PC-3 (cell line): ENCODE measurements around the gene IL10. TPM values are rescaled to one million over a fixed set of nuclear protein-coding genes. Genes with fewer than 3 reads are reported as not detected.

Experiments used
- ATAC-seq: fragments of 200-7000 bp; cut with Tn5 transposase; 2 replicates; pipeline ENCODE4 v1.9.1; 2020; ENCODE audit warnings: mild to moderate bottlenecking, moderate library complexity
- BruUV-seq: library from RNA; stranded (reverse); fragments of 400-500 nt; replicated peaks from 2 replicates; lab custom pipeline; 2021; lab: Mats Ljungman, UMichigan
- CTCF ChIA-PET: fragments of 300-600 bp; sonication (Branson Sonifier 250); formaldehyde crosslinking; loops from one replicate; lab custom pipeline; 2022; ENCODE audit warnings: antibody characterized with exemption; lab: Charles Lee
- POLR2A ChIA-PET: fragments of 300-600 bp; sonication (Branson Sonifier 250); formaldehyde crosslinking; loops from one replicate; lab custom pipeline; 2022; ENCODE audit warnings: antibody characterized with exemption; ENCODE audit not compliant: unreplicated experiment; lab: Charles Lee
- DNase-seq: peaks from one replicate; pipeline ENCODE4 v3.0.0-alpha.2; 2015
- H2AFZ ChIP-seq: fragments of 300-600 bp; sonication (generic); 2 replicates; pipeline ENCODE4 v1.6.0; 2016; ENCODE audit warnings: antibody characterized with exemption, low read length
- H3F3A ChIP-seq: fragments of 300-600 bp; sonication (generic); one replicate; pipeline ENCODE4 v1.6.0; 2017; ENCODE audit warnings: antibody characterized with exemption, low read length, control low read depth, mild to moderate bottlenecking; ENCODE audit not compliant: unreplicated experiment
- H3K27ac ChIP-seq: fragments of 300-600 bp; sonication (generic); 2 replicates; pipeline ENCODE4 v1.5.1; 2016; ENCODE audit warnings: mild to moderate bottlenecking, low read length
- H3K27me3 ChIP-seq: fragments of 300-600 bp; sonication (generic); 2 replicates; pipeline ENCODE4 v1.6.1; 2016; ENCODE audit warnings: low read length, mixed read lengths
- H3K36me3 ChIP-seq: fragments of 300-600 bp; sonication (generic); 2 replicates; pipeline ENCODE4 v1.6.1; 2016; ENCODE audit warnings: low read depth, mixed run types, low read length, mixed read lengths
- H3K4me1 ChIP-seq: fragments of 300-600 bp; sonication (generic); 2 replicates; pipeline ENCODE4 v1.5.1; 2016; ENCODE audit warnings: low read length; ENCODE audit not compliant: insufficient read depth
- H3K4me2 ChIP-seq: fragments of 300-600 bp; sonication (generic); 2 replicates; pipeline ENCODE4 v1.6.0; 2016; ENCODE audit warnings: low read length
- H3K4me3 ChIP-seq: fragments of 300-600 bp; sonication (generic); 2 replicates; pipeline ENCODE4 v1.5.1; 2016; ENCODE audit warnings: mild to moderate bottlenecking, low read length, mixed read lengths
- H3K79me2 ChIP-seq: fragments of 300-600 bp; sonication (generic); 2 replicates; pipeline ENCODE4 v1.6.1; 2017; ENCODE audit warnings: low read length, mixed read lengths
- H3K9ac ChIP-seq: fragments of 300-600 bp; sonication (generic); 2 replicates; pipeline ENCODE4 v1.6.0; 2016; ENCODE audit warnings: mild to moderate bottlenecking, low read length
- H3K9me2 ChIP-seq: fragments of 300-600 bp; sonication (generic); replicated peaks from 2 replicates; pipeline ENCODE4 v1.6.1; 2016; ENCODE audit warnings: mixed run types, low read length, mixed read lengths
- H3K9me3 ChIP-seq: fragments of 300-600 bp; sonication (generic); 2 replicates; pipeline ENCODE4 v1.6.1; 2016; ENCODE audit warnings: low read length, mixed read lengths
- H4K20me1 ChIP-seq: fragments of 300-600 bp; sonication (generic); 2 replicates; pipeline ENCODE4 v1.6.1; 2016; ENCODE audit warnings: low read length, mixed read lengths
- CTCF ChIP-seq: fragments of 300-600 bp; sonication (generic); conservative IDR thresholded peaks from 2 replicates; pipeline ENCODE4 v1.5.1; 2017; ENCODE audit warnings: antibody characterized with exemption, low read depth, mild to moderate bottlenecking, low read length
- EZH2 ChIP-seq: fragments of 300-600 bp; sonication (generic); IDR thresholded peaks from one replicate; pipeline ENCODE4 v1.6.1; 2017; ENCODE audit warnings: antibody characterized with exemption, mild to moderate bottlenecking, low read length; ENCODE audit not compliant: unreplicated experiment
- EZH2phosphoT487 ChIP-seq: fragments of 300-600 bp; sonication (generic); IDR thresholded peaks from 2 replicates; pipeline ENCODE4 v1.6.1; 2018; ENCODE audit warnings: mild to moderate bottlenecking, antibody characterized with exemption, low read length, borderline replicate concordance
- intact Hi-C: fragments of 100-400 bp; cut with micrococcal nuclease; formaldehyde crosslinking; loops from 2 replicates; pipeline ENCODE4 v1.9.0; 2023
- total RNA-seq: library from RNA; depleted of rRNA; stranded (reverse); fragments of >200 nt; gene quantifications from 2 replicates; pipeline ENCODE4 v1.2.3, GENCODE V29; 2014

The IL10 gene
- total RNA-seq, 1 experiment from 2014 or later = not detected

- Histone ChIP-seq H3K9me3 (no peaks in the 10 kb centered on the region), H3K27me3 (peaks cover 14% of the 10 kb centered on the region), H3K9me2 (no peaks in the 10 kb centered on the region), H3K27ac (no peak overlapping the region), H4K20me1 (no peaks in the 10 kb centered on the region), H3K79me2 (no peaks in the 10 kb centered on the region), H3K4me3 (no peak overlapping the region), H3K4me1 (peaks cover 4% of the 10 kb centered on the region), H3F3A (no peaks in the 10 kb centered on the region), H3K9ac (no peak overlapping the region), H2AFZ (no peak overlapping the region), H3K4me2 (no peak overlapping the region), H3K36me3 (no peaks in the 10 kb centered on the region)
- ChIA-PET CTCF (no interaction called here), POLR2A (no interaction called here)
- no peak for ATAC-seq
- no peak for TF ChIP-seq EZH2phosphoT487
- TF ChIP-seq CTCF = no peak
- no peak for TF ChIP-seq EZH2
- no TSS peak for BruUV-seq
- no peak for DNase-seq
- intact Hi-C loops = no loop called here
Observed at GRCh38 chr1:206752481-206752880, 19.8 kb downstream of the IL10 start.

DNA sequence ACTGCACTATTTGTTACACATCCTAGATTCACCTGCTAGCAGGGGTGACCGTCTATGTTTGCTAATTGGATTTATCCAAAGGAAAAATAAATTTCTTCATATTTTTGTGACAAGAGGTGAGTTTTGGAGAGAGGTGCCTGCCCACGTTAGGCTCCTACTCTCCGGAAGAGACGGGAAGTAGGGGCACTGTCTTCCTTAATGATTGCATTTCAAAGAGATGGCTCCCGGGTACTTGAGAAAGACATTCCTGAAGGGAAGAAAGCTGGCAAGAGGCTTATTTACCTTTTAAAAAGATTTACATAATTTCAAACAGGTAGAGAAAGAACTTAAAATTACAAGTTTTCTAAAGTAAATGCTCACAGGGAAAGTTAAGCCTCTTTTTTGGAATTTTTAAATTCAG lies 20.4 kb downstream of the IL10 start:
- H3K4me1 ChIP-seq = no peaks in the 10 kb centered on the region
- intact Hi-C loops = no loop called here
- ATAC-seq (no peak), DNase-seq (no peak)
- H3K4me2 ChIP-seq = no peak overlapping the region
- H3K79me2 ChIP-seq = no peaks in the 10 kb centered on the region
- no TSS peak for BruUV-seq
- H4K20me1 ChIP-seq = no peaks in the 10 kb centered on the region
- no peak overlapping the region for H3K4me3 ChIP-seq
- H3K9me3 ChIP-seq = no peaks in the 10 kb centered on the region
- H3F3A ChIP-seq = no peaks in the 10 kb centered on the region
- H3K36me3 ChIP-seq = no peaks in the 10 kb centered on the region
- CTCF ChIA-PET = no interaction called here
- no peaks in the 10 kb centered on the region for H3K9me2 ChIP-seq
- peaks cover 14% of the 10 kb centered on the region for H3K27me3 ChIP-seq
- H3K9ac ChIP-seq = no peak overlapping the region
- POLR2A ChIA-PET = no interaction called here
- TF ChIP-seq EZH2 (no peak), CTCF (no peak), EZH2phosphoT487 (no peak)
- H2AFZ ChIP-seq = no peak overlapping the region
- no peak overlapping the region for H3K27ac ChIP-seq

- H3K27ac ChIP-seq = no peak overlapping the region
- DNase-seq (no peak), ATAC-seq (peak; percentile 49)
- H4K20me1 ChIP-seq = no peaks in the 10 kb centered on the region
- ChIA-PET CTCF (no interaction called here), POLR2A (no interaction called here)
- no peak overlapping the region for H3K9ac ChIP-seq
- no peak overlapping the region for H2AFZ ChIP-seq
- no peaks in the 10 kb centered on the region for H3F3A ChIP-seq
- TF ChIP-seq EZH2phosphoT487 = no peak
- TF ChIP-seq EZH2 = no peak
- no peak for TF ChIP-seq CTCF
- intact Hi-C loops = no loop called here
- BruUV-seq = no TSS peak
- H3K4me3 ChIP-seq = no peak overlapping the region
- no peaks in the 10 kb centered on the region for H3K9me2 ChIP-seq
- peaks cover 9% of the 10 kb centered on the region for H3K27me3 ChIP-seq
- H3K9me3 ChIP-seq = no peaks in the 10 kb centered on the region
- H3K4me1 ChIP-seq = no peaks in the 10 kb centered on the region
- H3K4me2 ChIP-seq = no peak overlapping the region
- no peaks in the 10 kb centered on the region for H3K79me2 ChIP-seq
- no peaks in the 10 kb centered on the region for H3K36me3 ChIP-seq
Observed at GRCh38 chr1:206748348-206749030, 23.8 kb downstream of the IL10 start.
